ENCODE results near the gene PACSIN1. TPM values are rescaled to one million over a fixed set of nuclear protein-coding genes. Genes with fewer than 3 reads are reported as not detected.

The PACSIN1 gene
- total and polyA plus RNA-seq, 2 of the 4 experiments (the other 2 are of a cell fraction), result 0.02 TPM; not detected in 1

GRCh38 chr6:34512738-34513115 lies 46.9 kb downstream of the PACSIN1 start:
- POLR2A ChIA-PET (ENCODE audit: unreplicated experiment), result no interaction called here
- Histone ChIP-seq H3K79me1 (ENCODE audit: low read depth in 1 of 2, low read length in 2 of 2) (no peaks in the 10 kb centered on the region), H3K27me3 (ENCODE audit: control insufficient read depth, insufficient read depth, low read length) (peaks cover 46% of the 10 kb centered on the region), H3K23ac (ENCODE audit: low read depth, low read length) (no peak overlapping the region), H4K8ac (ENCODE audit: low read depth in 2 of 2, low read length in 2 of 2) (no peak overlapping the region), H2BK15ac (ENCODE audit: low read depth, low read length) (no peak overlapping the region), H3K9me3 (ENCODE audit: control insufficient read depth, insufficient read depth, low read length) (0 out of 2 replicates have a peak, but pooled peaks cover 3% of the 10 kb centered on the region), H3K4me3 (ENCODE audit: insufficient read depth, low read depth, low read length) (no peak overlapping the region), H3K14ac (replicated peaks; ENCODE audit: low read depth, low read length) (no peak overlapping the region), H2AFZ (replicated peaks; ENCODE audit: low read length, poor library complexity) (no peak overlapping the region), H2AK9ac (replicated peaks; ENCODE audit: low read depth, low read length, poor library complexity) (no peak overlapping the region), H3K36me3 (ENCODE audit: control insufficient read depth, insufficient read depth, low read length) (no peaks in the 10 kb centered on the region), H3K56ac (ENCODE audit: extremely low read depth, insufficient read depth, low read length) (no peak overlapping the region), H2AK5ac (ENCODE audit: low read depth, low read length) (no peak overlapping the region), H2BK120ac (ENCODE audit: low read depth, low read length) (no peak overlapping the region), H3K4me1 (ENCODE audit: control insufficient read depth, insufficient read depth, low read length) (peaks cover 1% of the 10 kb centered on the region; the same call in 1 of the 2 replicates), H4K20me1 (ENCODE audit: insufficient read depth, low read length) (no peaks in the 10 kb centered on the region), H3K4ac (ENCODE audit: low read depth, low read length) (no peak overlapping the region), H3K9me1 (ENCODE audit: insufficient read depth, low read length) (no peaks in the 10 kb centered on the region), H2BK20ac (ENCODE audit: low read depth, low read length) (no peak overlapping the region), H3K18ac (ENCODE audit: low read depth, low read length) (no peak overlapping the region), H4K5ac (ENCODE audit: low read depth, low read length) (no peak overlapping the region), H3K9ac (ENCODE audit: low read depth, low read length) (no peak overlapping the region), H3K4me2 (ENCODE audit: low read depth, low read length) (no peak overlapping the region), H4K91ac (ENCODE audit: insufficient read depth, low read depth, low read length) (no peak overlapping the region), H3K27ac (ENCODE audit: insufficient read depth, low read length) (no peak overlapping the region), H2BK5ac (ENCODE audit: low read depth, low read length, poor library complexity, severe bottlenecking) (no peak overlapping the region)
- CTCF ChIA-PET, result no interaction called here
- 60% methylated on average over 1 of the region's 5 CpGs; no CpG with 5 or more reads in 1 of the 2 experiments for WGBS, 2 experiments (ENCODE audit: extremely low coverage in 2 of 2, insufficient read length in 1 of 2)
- intact Hi-C loops (cut with micrococcal nuclease), result no loop called here
- in situ Hi-C loops (cut with MboI; ENCODE audit: low sequenced_read_pairs), result no loop called here
- no peak for DNase-seq
- no peak for ATAC-seq (ENCODE audit: low read depth)
- dilution Hi-C loops (cut with HindIII; ENCODE audit: low sequenced_read_pairs, unreplicated experiment), result no loop called here
- BruUV-seq (replicated peaks), result no TSS peak
- no peak for TF ChIP-seq NFE2L2 (IDR thresholded peaks at IDR 0.05; ENCODE audit: low read depth, low read length)
- no peak for TF ChIP-seq RCOR1 (IDR thresholded peaks at IDR 0.05; ENCODE audit: insufficient replicate concordance, low read length)
- TF ChIP-seq RAD21 (IDR thresholded peaks at IDR 0.05; ENCODE audit: low read length), result no peak
- no peak for TF ChIP-seq CHD1 (IDR thresholded peaks at IDR 0.05; ENCODE audit: low read depth, low read length)
- no peak for TF ChIP-seq MAFK (IDR thresholded peaks at IDR 0.05; ENCODE audit: low read depth, low read length)
- no peak for TF ChIP-seq MAZ (IDR thresholded peaks at IDR 0.05; ENCODE audit: borderline replicate concordance, low read depth, low read length)
- TF ChIP-seq CTCF (conservative IDR thresholded peaks at IDR 0.05; ENCODE audit: low read depth, low read length), result no peak
- TF ChIP-seq SMC3 (IDR thresholded peaks at IDR 0.05; ENCODE audit: low read depth, low read length), result no peak
- no peak for TF ChIP-seq MXI1 (IDR thresholded peaks at IDR 0.05; ENCODE audit: borderline replicate concordance, low read depth, low read length)
